ENCODE data around the gene COLEC11.

- TF ChIP-seq CTCF (tag by site-specific recombination; IDR thresholded peaks at IDR 0.05) (no peak), ZBTB20 (tag by site-specific recombination; IDR thresholded peaks at IDR 0.05) (no peak), TCF7L2 (IDR thresholded peaks at IDR 0.05; ENCODE audit: borderline replicate concordance, low read depth, low read length) (no peak), ZNF707 (tag by site-specific recombination; IDR thresholded peaks at IDR 0.05) (no peak), ZNF16 (tag by site-specific recombination; IDR thresholded peaks at IDR 0.05; ENCODE audit: low read depth) (no peak), ZNF10 (tag by site-specific recombination; IDR thresholded peaks at IDR 0.05) (no peak), ZBTB21 (tag by site-specific recombination; IDR thresholded peaks at IDR 0.05) (no peak), ZNF433 (tag by site-specific recombination; IDR thresholded peaks at IDR 0.05; ENCODE audit: low read depth) (no peak), ZBTB7A (tag by site-specific recombination; IDR thresholded peaks at IDR 0.05; ENCODE audit: low read depth) (no peak), ZEB2 (tag by site-specific recombination; IDR thresholded peaks at IDR 0.05) (no peak)
Measured at GRCh38 chr2:3566806-3567205, 28.1 kb upstream of the COLEC11 start.

All from HEK293 (cell line).